ENCODE measurements around the gene RBPMS2. TPM values are rescaled to one million over a fixed set of nuclear protein-coding genes. Genes with fewer than 3 reads are reported as not detected.
"Not testable (repeated sequence)": the region's sequence is repeated elsewhere in the genome, so short reads cannot be mapped to it uniquely, and the experiment has no call there.

Gene RBPMS2
- total RNA-seq, result under 1 TPM in 2 of 3 donors, not detected in 1; 0.10 to 0.22 TPM

- no peaks in the 10 kb centered on the region for H3K36me3 Mint-ChIP-seq (ENCODE audit: insufficient read depth)
Measured at GRCh38 chr15:64775551-64776401, at the start of gene RBPMS2. RBPMS2 (minus strand) TSS chr15:64775589; CDS start chr15:64775319, 270 bp downstream.

DNA sequence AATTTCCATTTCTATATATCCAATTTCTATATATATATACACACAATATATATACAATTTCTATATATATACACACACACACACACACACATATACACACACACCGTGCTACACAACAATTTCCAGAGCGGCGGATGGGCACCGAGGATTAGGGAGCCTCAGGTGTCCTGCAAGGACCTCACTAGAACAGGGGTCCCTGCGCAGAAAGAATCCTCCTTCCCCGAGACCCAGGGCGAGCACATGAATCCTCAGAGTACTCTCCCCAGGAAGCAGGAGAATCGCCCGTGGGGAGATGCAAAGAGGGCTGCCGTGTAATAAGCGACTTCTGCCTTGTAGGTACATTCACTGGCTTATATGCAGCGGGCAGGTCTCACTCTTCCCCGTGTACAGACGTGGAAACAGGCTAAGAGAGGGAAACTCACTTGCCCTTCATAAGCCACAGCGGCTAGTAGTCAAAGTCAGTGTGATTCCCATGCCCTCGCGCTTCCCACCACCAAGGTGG is 49.6 kb upstream of the RBPMS2 start:
- peak; percentile 4 to 22 for ATAC-seq
- H3K4me3 Mint-ChIP-seq, result peak overlapping the region; percentile 77
- H3K4me1 Mint-ChIP-seq (ENCODE audit: low read depth), result peaks cover 23% of the 10 kb centered on the region
- no peak for DNase-seq
- no peaks in the 10 kb centered on the region for H3K9me3 Mint-ChIP-seq
- H3K27me3 Mint-ChIP-seq (ENCODE audit: low read depth), result peaks cover 11% of the 10 kb centered on the region
- H3K36me3 Mint-ChIP-seq (ENCODE audit: insufficient read depth), result no peaks in the 10 kb centered on the region

More at GRCh38 chr15:64775551-64776401, at the start of gene RBPMS2:
- Mint-ChIP-seq H3K4me3 (peak within 1 kb of the TSS; percentile 73), H3K4me1 (ENCODE audit: low read depth) (no peaks in the 10 kb centered on the region), H3K9me3 (no peaks in the 10 kb centered on the region), H3K27me3 (ENCODE audit: low read depth) (peaks cover 51% of the 10 kb centered on the region)
- DNase-seq (no peak), ATAC-seq (peak; percentile 32 to 46)

DNA sequence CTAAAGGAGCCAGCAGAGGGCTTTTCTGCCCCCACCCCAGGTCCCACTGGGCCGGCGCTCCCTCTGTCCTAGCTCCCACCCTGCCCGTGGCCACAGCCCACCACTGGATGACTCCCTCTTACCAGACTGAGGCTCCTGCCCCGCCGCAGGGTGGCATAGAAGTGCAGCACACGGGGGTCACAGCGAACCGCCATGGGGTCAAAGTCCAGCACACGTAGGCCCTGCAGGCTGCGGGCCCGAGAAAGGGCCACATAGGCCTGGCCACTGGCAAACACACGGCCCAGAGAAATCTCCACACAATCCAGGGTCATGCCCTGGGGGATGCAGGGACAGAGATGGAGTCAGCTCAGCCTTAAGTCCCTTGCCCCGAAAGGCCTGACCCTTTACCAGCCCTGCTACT is 41.1 kb upstream of the RBPMS2 start:
- H3K4me3 Mint-ChIP-seq, result no peak overlapping the region
- DNase-seq (no peak), ATAC-seq (no peak)
- H3K27me3 Mint-ChIP-seq (ENCODE audit: low read depth), result no peaks in the 10 kb centered on the region
- H3K36me3 Mint-ChIP-seq (ENCODE audit: insufficient read depth), result no peaks in the 10 kb centered on the region
- H3K9me3 Mint-ChIP-seq, result no peaks in the 10 kb centered on the region
- no peaks in the 10 kb centered on the region for H3K4me1 Mint-ChIP-seq (ENCODE audit: low read depth)

- H3K27me3 Mint-ChIP-seq (ENCODE audit: low read depth); H3K36me3 Mint-ChIP-seq (ENCODE audit: insufficient read depth); H3K9me3 Mint-ChIP-seq; H3K4me3 Mint-ChIP-seq; DNase-seq; H3K4me1 Mint-ChIP-seq (ENCODE audit: low read depth); ATAC-seq: not testable (repeated sequence)
Measured at GRCh38 chr15:64814965-64815364, 39.6 kb upstream of the RBPMS2 start.

DNA sequence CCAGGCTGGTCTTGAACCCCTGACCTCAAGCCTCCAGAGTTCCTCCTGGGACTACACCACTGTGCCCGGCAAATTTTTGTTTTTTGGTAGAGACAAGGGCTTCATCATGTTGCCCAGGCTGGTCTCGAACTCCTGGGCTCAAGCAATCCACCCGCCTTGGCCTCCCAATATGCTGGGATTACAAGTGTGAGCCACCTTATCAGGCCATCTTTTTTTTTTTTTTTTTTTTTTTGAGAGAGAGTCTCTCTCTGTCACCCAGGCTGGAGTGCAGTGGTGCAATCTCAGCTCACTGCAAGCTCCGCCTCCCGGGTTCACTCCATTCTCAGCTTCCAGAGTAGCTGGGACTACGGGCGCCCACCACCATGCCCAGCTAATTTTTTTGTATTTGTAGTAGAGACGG is 38.9 kb upstream of the RBPMS2 start:
- not testable (repeated sequence) for H3K36me3 Mint-ChIP-seq (ENCODE audit: insufficient read depth); H3K4me3 Mint-ChIP-seq; ATAC-seq; H3K27me3 Mint-ChIP-seq (ENCODE audit: low read depth); H3K4me1 Mint-ChIP-seq (ENCODE audit: low read depth); DNase-seq; H3K9me3 Mint-ChIP-seq

- no peaks in the 10 kb centered on the region for H3K36me3 Mint-ChIP-seq (ENCODE audit: insufficient read depth)
- H3K9me3 Mint-ChIP-seq, result no peaks in the 10 kb centered on the region
- H3K4me1 Mint-ChIP-seq (ENCODE audit: low read depth), result peaks cover 1% of the 10 kb centered on the region
- H3K27me3 Mint-ChIP-seq (ENCODE audit: low read depth), result peaks cover 2% of the 10 kb centered on the region
- DNase-seq (no peak), ATAC-seq (no peak)
- no peak overlapping the region for H3K4me3 Mint-ChIP-seq
Measured at GRCh38 chr15:64813075-64813474, 37.7 kb upstream of the RBPMS2 start.

GRCh38 chr15:64810497-64811326 is 35.3 kb upstream of the RBPMS2 start:
- H3K27me3 Mint-ChIP-seq (ENCODE audit: low read depth), result peaks cover 8% of the 10 kb centered on the region
- H3K4me1 Mint-ChIP-seq (ENCODE audit: low read depth), result peaks cover 1% of the 10 kb centered on the region
- H3K4me3 Mint-ChIP-seq, result no peak overlapping the region
- no peaks in the 10 kb centered on the region for H3K36me3 Mint-ChIP-seq (ENCODE audit: insufficient read depth)
- DNase-seq (no peak), ATAC-seq (no peak)
- H3K9me3 Mint-ChIP-seq, result no peaks in the 10 kb centered on the region

DNA sequence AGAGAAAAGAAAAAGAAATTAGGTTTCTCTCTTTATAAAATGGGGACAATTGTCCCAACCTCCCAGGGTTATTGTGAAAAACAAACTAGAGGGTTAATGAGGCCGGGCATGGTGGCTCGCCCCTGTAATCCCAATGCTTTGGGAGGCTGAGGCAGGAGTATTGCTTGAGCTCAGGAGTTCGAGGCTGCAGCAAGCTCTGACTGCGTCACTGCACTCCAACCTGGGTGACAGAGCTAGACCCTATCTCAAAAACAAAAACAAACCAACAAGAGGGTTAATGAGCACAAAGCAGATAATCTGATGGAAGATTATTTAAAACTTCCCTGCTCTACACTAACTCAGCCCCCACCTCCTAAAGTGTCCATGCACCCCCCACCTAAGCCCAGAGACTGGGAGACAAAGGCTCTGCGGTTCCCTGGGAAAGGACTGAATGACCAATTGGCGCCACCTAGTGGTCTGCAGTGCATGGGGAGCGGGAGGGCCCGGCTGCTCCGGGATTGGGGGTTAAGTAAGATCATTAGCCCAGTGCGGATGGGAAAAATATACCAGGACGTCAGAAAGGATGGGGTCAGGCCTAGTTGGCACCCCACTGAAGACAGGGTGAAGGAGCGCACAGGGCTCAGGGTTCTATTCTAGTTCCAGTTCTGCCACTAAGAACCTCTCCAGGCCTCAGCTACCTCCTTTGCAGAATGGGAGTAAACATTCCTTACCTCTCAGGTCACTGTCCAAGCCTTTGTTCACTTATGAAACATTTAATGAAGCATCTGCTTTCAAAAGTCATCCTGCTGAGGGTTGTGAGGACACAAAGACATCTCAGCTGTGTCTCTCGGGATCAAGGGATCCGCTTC is 34.5 kb upstream of the RBPMS2 start:
- H3K27me3 Mint-ChIP-seq (ENCODE audit: low read depth), result peaks cover 8% of the 10 kb centered on the region
- peaks cover 1% of the 10 kb centered on the region for H3K4me1 Mint-ChIP-seq (ENCODE audit: low read depth)
- peak; percentile 53 for DNase-seq
- H3K9me3 Mint-ChIP-seq, result no peaks in the 10 kb centered on the region
- no peaks in the 10 kb centered on the region for H3K36me3 Mint-ChIP-seq (ENCODE audit: insufficient read depth)
- H3K4me3 Mint-ChIP-seq, result no peak overlapping the region
- ATAC-seq, result peak; percentile 71 to 74

DNA sequence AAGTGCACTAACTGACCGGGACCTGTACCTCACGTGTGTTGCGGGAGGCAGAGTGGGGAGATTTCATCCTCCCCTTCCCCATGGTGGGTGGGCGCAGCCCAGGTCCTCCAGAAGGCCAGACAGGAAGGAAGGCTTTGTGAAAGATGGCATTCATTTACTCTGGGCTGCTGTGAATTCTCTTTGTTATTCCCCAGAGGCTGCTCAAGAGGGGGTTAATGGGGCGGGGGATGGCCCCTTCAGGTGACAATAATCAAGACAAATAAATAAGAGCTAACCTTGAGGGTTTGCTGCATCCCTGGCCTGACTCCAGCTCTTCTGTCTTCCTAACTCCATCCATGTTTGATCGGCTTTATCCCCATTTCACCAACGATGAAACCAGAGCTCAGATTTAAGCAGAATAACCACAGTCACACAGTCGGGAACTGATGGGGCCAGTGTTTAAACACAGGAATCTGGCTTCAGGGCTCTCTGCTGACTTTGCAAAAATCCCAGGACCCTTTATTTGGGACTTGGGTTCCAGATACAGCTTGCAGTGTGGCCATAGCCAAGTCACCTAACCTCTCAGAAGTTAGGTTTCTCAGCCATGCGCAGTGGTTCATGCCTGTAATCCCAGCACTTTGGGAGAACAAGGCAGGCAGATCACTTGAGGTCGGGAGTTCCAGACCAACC is 33.5 kb upstream of the RBPMS2 start:
- Mint-ChIP-seq H3K27me3 (ENCODE audit: low read depth) (peaks cover 8% of the 10 kb centered on the region), H3K4me3 (no peak overlapping the region)

GRCh38 chr15:64807751-64808222 is 32.4 kb upstream of the RBPMS2 start:
- Mint-ChIP-seq H3K36me3 (ENCODE audit: insufficient read depth) (no peaks in the 10 kb centered on the region), H3K27me3 (ENCODE audit: low read depth) (peaks cover 8% of the 10 kb centered on the region), H3K9me3 (no peaks in the 10 kb centered on the region), H3K4me1 (ENCODE audit: low read depth) (peaks cover 1% of the 10 kb centered on the region), H3K4me3 (no peak overlapping the region)
- ATAC-seq (no peak), DNase-seq (no peak)

More for the DNA sequence above, 33.5 kb upstream of the RBPMS2 start:
- Mint-ChIP-seq H3K36me3 (ENCODE audit: insufficient read depth) (no peaks in the 10 kb centered on the region), H3K4me1 (ENCODE audit: low read depth) (peaks cover 1% of the 10 kb centered on the region), H3K9me3 (no peaks in the 10 kb centered on the region)
- no peak for ATAC-seq
- no peak for DNase-seq

- no peak overlapping the region for H3K4me3 Mint-ChIP-seq
- peaks cover 8% of the 10 kb centered on the region for H3K27me3 Mint-ChIP-seq (ENCODE audit: low read depth)
- no peak for DNase-seq
- H3K9me3 Mint-ChIP-seq, result no peaks in the 10 kb centered on the region
- no peak for ATAC-seq
- peaks cover 1% of the 10 kb centered on the region for H3K4me1 Mint-ChIP-seq (ENCODE audit: low read depth)
- H3K36me3 Mint-ChIP-seq (ENCODE audit: insufficient read depth), result no peaks in the 10 kb centered on the region
Measured at GRCh38 chr15:64807051-64807749, 31.8 kb upstream of the RBPMS2 start.

- DNase-seq (no peak), ATAC-seq (no peak)
- peaks cover 8% of the 10 kb centered on the region for H3K27me3 Mint-ChIP-seq (ENCODE audit: low read depth)
- H3K4me1 Mint-ChIP-seq (ENCODE audit: low read depth), result peaks cover 1% of the 10 kb centered on the region
- no peak overlapping the region for H3K4me3 Mint-ChIP-seq
- no peaks in the 10 kb centered on the region for H3K9me3 Mint-ChIP-seq
- no peaks in the 10 kb centered on the region for H3K36me3 Mint-ChIP-seq (ENCODE audit: insufficient read depth)
Measured at GRCh38 chr15:64806509-64806908, 31.1 kb upstream of the RBPMS2 start.

DNA sequence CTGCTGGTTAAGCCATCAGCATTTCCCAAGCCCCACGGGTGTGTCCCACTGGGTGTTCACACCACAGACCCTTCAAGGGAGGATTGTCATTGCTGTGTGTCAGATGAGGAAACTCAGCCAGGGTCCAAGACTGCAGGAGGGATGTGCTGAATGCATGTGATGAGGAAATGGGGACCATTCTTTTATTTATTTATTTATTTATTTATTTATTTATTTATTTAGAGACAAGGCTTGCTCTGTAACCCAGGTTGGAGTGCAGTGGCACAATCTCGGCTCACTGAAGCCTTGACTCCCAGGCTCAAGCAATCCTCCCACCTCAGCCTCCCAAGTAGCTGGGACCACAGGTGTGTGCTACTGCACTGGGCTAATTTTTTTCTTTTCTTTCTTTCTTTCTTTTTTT is 29.2 kb upstream of the RBPMS2 start:
- Mint-ChIP-seq H3K9me3 (no peaks in the 10 kb centered on the region), H3K36me3 (ENCODE audit: insufficient read depth) (no peaks in the 10 kb centered on the region)
- no peak for ATAC-seq

More for the DNA sequence above, 29.2 kb upstream of the RBPMS2 start:
- peaks cover 8% of the 10 kb centered on the region for H3K27me3 Mint-ChIP-seq (ENCODE audit: low read depth)
- no peaks in the 10 kb centered on the region for H3K4me1 Mint-ChIP-seq (ENCODE audit: low read depth)
- H3K4me3 Mint-ChIP-seq, result no peak overlapping the region
- DNase-seq, result no peak

Measured in activated T-cell treated with anti-CD3 and anti-CD28 coated beads, Interleukin-2, amount 50 U/mL, for 4 hours (primary cell).